Measurements from ENCODE around the gene PDAP1.

Gene PDAP1

DNA sequence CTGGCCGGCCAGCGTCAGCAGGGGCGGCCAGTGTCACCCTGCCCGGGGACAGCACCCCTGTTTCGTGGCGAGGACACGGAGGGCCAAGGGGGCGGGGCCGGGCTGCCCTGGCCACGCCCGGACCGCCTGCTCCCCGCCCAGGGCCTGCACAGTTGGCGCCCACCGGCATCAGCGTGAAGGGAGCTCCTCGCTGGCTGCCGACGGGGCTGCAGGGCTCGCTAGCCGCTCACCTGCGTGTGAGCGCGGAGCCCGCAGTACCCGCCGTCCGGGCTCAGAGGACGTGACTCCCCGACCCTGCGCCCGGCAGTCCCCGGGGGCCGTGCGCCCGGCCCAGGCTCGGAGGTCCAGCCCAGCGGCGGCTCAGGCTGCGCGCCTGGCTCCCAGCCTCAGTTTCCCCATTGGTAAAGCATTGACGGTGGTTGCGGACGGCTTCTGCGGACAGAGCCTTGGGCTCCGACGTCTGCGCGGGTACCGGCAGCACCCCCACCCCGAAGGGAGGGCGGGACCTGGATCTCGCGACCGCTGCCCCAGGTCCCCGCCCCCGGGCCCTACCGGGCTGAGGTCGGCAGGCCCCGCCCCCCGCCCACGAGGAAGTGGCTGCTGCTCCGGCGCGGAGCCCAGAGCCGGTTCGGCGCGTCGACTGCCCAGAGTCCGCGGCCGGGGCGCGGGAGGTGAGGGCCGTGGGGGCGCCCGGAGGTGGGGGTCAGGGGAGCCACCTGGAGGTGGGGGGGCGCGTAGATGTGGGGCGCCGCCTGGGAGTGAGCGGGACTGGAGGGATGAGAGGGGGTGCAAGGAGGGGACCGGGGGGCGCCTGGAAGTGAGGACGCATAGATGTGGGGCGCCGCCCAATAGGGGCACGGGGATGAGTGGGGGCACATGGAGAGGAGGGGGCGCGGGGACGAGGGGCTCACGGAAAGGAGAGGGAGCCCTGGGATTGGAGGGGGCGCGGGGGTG, 34.0 kb downstream of the PDAP1 start, which contains the start of gene ARPC1B:
TSS of gene ARPC1B (plus strand) at position 620 of the 954 bp plus-strand sequence. CDS start 10,985 bp downstream, outside the sequence.
- POLR2A ChIA-PET: interaction anchor here (0.6 kb wide), 1 partner anchor 34 kb away, joined by 4 read pairs; no protein-coding TSS in a partner anchor
- Histone ChIP-seq H3K4me1 (ENCODE audit: control extremely low read depth in 1 of 4, control insufficient read depth in 4 of 4, insufficient read depth in 4 of 4, low read length in 3 of 4) (peaks cover 3 to 58% (median 27%) of the 10 kb centered on the region in 4 experiments), H3K27me3 (replicated peaks in 2 of 5; ENCODE audit: control insufficient read depth in 4 of 5, insufficient read depth in 5 of 5, low read length in 4 of 5) (no peaks in the 10 kb centered on the region), H3K36me3 (ENCODE audit: control insufficient read depth in 4 of 4, insufficient read depth in 4 of 4, low read length in 3 of 4) (peaks cover 2 to 11% (median 6%) of the 10 kb centered on the region in 4 experiments), H3K27ac (ENCODE audit: insufficient read depth in 1 of 2, low read depth in 1 of 2, low read length in 2 of 2, poor library complexity in 1 of 2, severe bottlenecking in 2 of 2) (peak within 1 kb of the TSS in 1 of 2 experiments; percentile 79), H3K9me3 (ENCODE audit: control extremely low read depth in 1 of 5, control insufficient read depth in 4 of 5, insufficient read depth in 2 of 5, low read depth in 1 of 5, low read length in 4 of 5) (no peaks in the 10 kb centered on the region), H3K4me3 (ENCODE audit: control insufficient read depth in 1 of 7, extremely low read depth in 1 of 7, insufficient read depth in 4 of 7, low read depth in 2 of 7, low read length in 6 of 7) (peak within 1 kb of the TSS; percentile 75 to 95 (median 84))
- DNase-seq: peak; percentile 85 to 92 (median 90)
- 0% methylated on average over 58 of the region's 95 CpGs for WGBS (ENCODE audit: insufficient coverage)
- CTCF ChIA-PET: interaction anchor here (1.4 to 2.4 kb wide), 3 partner anchors 12 to 19 kb away, joined by 3 to 14 read pairs (median 14); no protein-coding TSS in a partner anchor

DNA sequence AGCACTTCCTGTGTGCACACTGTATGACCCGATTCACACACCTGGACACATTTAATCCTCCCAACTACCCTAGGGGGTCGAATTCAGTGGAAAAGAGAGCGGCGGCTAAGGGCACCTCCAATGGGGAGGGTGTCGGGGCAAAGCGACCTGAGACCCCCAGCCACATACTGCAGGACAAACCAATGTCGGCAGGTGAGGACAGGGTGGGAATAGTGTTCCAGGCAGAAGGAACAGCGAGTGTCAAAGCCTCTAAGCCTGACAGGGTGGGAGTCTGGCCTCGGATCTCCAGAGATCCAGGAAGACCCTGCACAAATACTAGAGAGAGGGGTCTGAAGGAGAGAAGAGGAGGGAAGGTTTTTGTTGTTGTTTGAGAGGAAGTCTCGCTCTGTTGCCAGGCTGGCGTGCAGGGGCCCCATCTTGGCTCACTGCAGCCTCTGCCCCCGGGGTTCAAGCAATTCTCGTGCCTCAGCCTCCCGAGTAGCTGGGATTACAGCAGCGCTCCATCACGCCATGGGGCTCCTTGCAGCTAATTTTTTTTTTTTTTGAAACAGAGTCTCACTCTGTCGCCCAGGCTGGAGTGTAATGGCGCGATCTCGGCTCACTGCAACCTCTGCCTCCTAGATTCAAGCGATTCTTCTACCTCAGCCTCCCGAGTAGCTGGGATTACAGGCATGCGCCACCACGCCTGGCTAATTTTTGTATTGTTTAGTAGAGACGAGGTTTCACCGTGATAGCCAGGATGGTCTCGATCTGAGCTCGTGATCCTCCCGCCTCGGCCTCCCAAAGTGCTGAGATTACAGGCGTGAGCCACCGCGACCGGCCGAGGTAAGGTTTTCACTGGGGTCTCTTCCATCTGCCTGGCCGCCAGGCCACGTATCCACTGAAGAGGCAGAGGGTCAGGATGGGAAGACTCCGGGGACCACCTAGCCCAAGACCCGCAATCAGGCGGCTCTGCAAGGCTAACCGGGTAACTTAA, 35.0 kb downstream of the PDAP1 start:
- CTCF ChIA-PET: interaction anchor here (1.7 to 2.4 kb wide), 3 partner anchors 9 to 13 kb away, joined by 5 to 14 read pairs (median 14); no protein-coding TSS in a partner anchor

GRCh38 chr7:99372275-99373090, 35.9 kb downstream of the PDAP1 start:
- CTCF ChIA-PET: interaction anchor here (1.6 to 2.4 kb wide), 4 partner anchors 10 to 36 kb away, joined by 4 to 14 read pairs (median 10); partner anchors contain the start of genes BUD31 and PDAP1
- H3K4me3 ChIP-seq (ENCODE audit: control insufficient read depth in 1 of 7, extremely low read depth in 1 of 7, insufficient read depth in 4 of 7, low read depth in 2 of 7, low read length in 6 of 7): no peak overlapping the region
- POLR2A ChIA-PET: no interaction called here

More for the DNA sequence above, 35.0 kb downstream of the PDAP1 start:
- Histone ChIP-seq H3K4me3 (ENCODE audit: control insufficient read depth in 1 of 7, extremely low read depth in 1 of 7, insufficient read depth in 4 of 7, low read depth in 2 of 7, low read length in 6 of 7) (peak overlapping the region; percentile 75 to 95 (median 84)), H3K4me1 (ENCODE audit: control extremely low read depth in 1 of 4, control insufficient read depth in 4 of 4, insufficient read depth in 4 of 4, low read length in 3 of 4) (peaks cover 3 to 53% (median 20%) of the 10 kb centered on the region in 4 experiments), H3K27me3 (replicated peaks in 2 of 5; ENCODE audit: control insufficient read depth in 4 of 5, insufficient read depth in 5 of 5, low read length in 4 of 5) (no peaks in the 10 kb centered on the region), H3K27ac (ENCODE audit: insufficient read depth in 1 of 2, low read depth in 1 of 2, low read length in 2 of 2, poor library complexity in 1 of 2, severe bottlenecking in 2 of 2) (no peak overlapping the region), H3K9me3 (ENCODE audit: control extremely low read depth in 1 of 5, control insufficient read depth in 4 of 5, insufficient read depth in 2 of 5, low read depth in 1 of 5, low read length in 4 of 5) (no peaks in the 10 kb centered on the region), H3K36me3 (ENCODE audit: control insufficient read depth in 4 of 4, insufficient read depth in 4 of 4, low read length in 3 of 4) (peaks cover 2 to 14% (median 8%) of the 10 kb centered on the region in 4 experiments)
- DNase-seq: no peak
- POLR2A ChIA-PET: no interaction called here
- WGBS (ENCODE audit: insufficient coverage): 86% methylated on average over 35 of the region's 41 CpGs

GRCh38 chr7:99371376-99371920, 36.9 kb downstream of the PDAP1 start:
- H3K4me3 ChIP-seq (ENCODE audit: control insufficient read depth in 1 of 7, extremely low read depth in 1 of 7, insufficient read depth in 4 of 7, low read depth in 2 of 7, low read length in 6 of 7): no peak overlapping the region
- peaks cover 3 to 37% (median 14%) of the 10 kb centered on the region in 4 experiments for H3K4me1 ChIP-seq (ENCODE audit: control extremely low read depth in 1 of 4, control insufficient read depth in 4 of 4, insufficient read depth in 4 of 4, low read length in 3 of 4)
- DNase-seq: no peak
- H3K27me3 ChIP-seq (replicated peaks in 2 of 5; ENCODE audit: control insufficient read depth in 4 of 5, insufficient read depth in 5 of 5, low read length in 4 of 5): no peaks in the 10 kb centered on the region
- CTCF ChIA-PET: interaction anchor here (1.3 to 1.7 kb wide), 3 partner anchors 11 to 37 kb away, joined by 4 to 5 read pairs (median 4); partner anchors contain the start of genes BUD31 and PDAP1
- H3K27ac ChIP-seq (ENCODE audit: insufficient read depth in 1 of 2, low read depth in 1 of 2, low read length in 2 of 2, poor library complexity in 1 of 2, severe bottlenecking in 2 of 2): no peak overlapping the region
- no peaks in the 10 kb centered on the region for H3K9me3 ChIP-seq (ENCODE audit: control extremely low read depth in 1 of 5, control insufficient read depth in 4 of 5, insufficient read depth in 2 of 5, low read depth in 1 of 5, low read length in 4 of 5)
- 98% methylated on average over 11 of the region's 11 CpGs for WGBS (ENCODE audit: insufficient coverage)
- POLR2A ChIA-PET: no interaction called here
- peaks cover 6 to 17% (median 9%) of the 10 kb centered on the region in 4 experiments for H3K36me3 ChIP-seq (ENCODE audit: control insufficient read depth in 4 of 4, insufficient read depth in 4 of 4, low read length in 3 of 4)

More at GRCh38 chr7:99372275-99373090, 35.9 kb downstream of the PDAP1 start:
- H3K27me3 ChIP-seq (replicated peaks in 2 of 5; ENCODE audit: control insufficient read depth in 4 of 5, insufficient read depth in 5 of 5, low read length in 4 of 5): no peaks in the 10 kb centered on the region
- H3K36me3 ChIP-seq (ENCODE audit: control insufficient read depth in 4 of 4, insufficient read depth in 4 of 4, low read length in 3 of 4): peaks cover 0 to 12% (median 5%) of the 10 kb centered on the region in 4 experiments
- 94% methylated on average over 19 of the region's 21 CpGs for WGBS (ENCODE audit: insufficient coverage)
- no peak overlapping the region for H3K27ac ChIP-seq (ENCODE audit: insufficient read depth in 1 of 2, low read depth in 1 of 2, low read length in 2 of 2, poor library complexity in 1 of 2, severe bottlenecking in 2 of 2)
- no peak for DNase-seq
- H3K9me3 ChIP-seq (ENCODE audit: control extremely low read depth in 1 of 5, control insufficient read depth in 4 of 5, insufficient read depth in 2 of 5, low read depth in 1 of 5, low read length in 4 of 5): no peaks in the 10 kb centered on the region
- H3K4me1 ChIP-seq (ENCODE audit: control extremely low read depth in 1 of 4, control insufficient read depth in 4 of 4, insufficient read depth in 4 of 4, low read length in 3 of 4): peaks cover 3 to 44% (median 15%) of the 10 kb centered on the region in 4 experiments

GRCh38 chr7:99369767-99370391, 38.5 kb downstream of the PDAP1 start:
- POLR2A ChIA-PET: interaction anchor here (0.6 kb wide), 2 partner anchors 24 to 203 kb away, joined by 4 to 5 read pairs; no protein-coding TSS in a partner anchor
- peaks cover 0 to 26% (median 9%) of the 10 kb centered on the region in 4 experiments for H3K4me1 ChIP-seq (ENCODE audit: control extremely low read depth in 1 of 4, control insufficient read depth in 4 of 4, insufficient read depth in 4 of 4, low read length in 3 of 4)
- H3K36me3 ChIP-seq (ENCODE audit: control insufficient read depth in 4 of 4, insufficient read depth in 4 of 4, low read length in 3 of 4): peaks cover 11 to 22% (median 19%) of the 10 kb centered on the region in 4 experiments
- H3K27me3 ChIP-seq (replicated peaks in 2 of 5; ENCODE audit: control insufficient read depth in 4 of 5, insufficient read depth in 5 of 5, low read length in 4 of 5): no peaks in the 10 kb centered on the region
- peak overlapping the region in 1 of 2 experiments; percentile 39 for H3K27ac ChIP-seq (ENCODE audit: insufficient read depth in 1 of 2, low read depth in 1 of 2, low read length in 2 of 2, poor library complexity in 1 of 2, severe bottlenecking in 2 of 2)
- H3K9me3 ChIP-seq (ENCODE audit: control extremely low read depth in 1 of 5, control insufficient read depth in 4 of 5, insufficient read depth in 2 of 5, low read depth in 1 of 5, low read length in 4 of 5): no peaks in the 10 kb centered on the region
- 58% methylated on average over 4 of the region's 9 CpGs for WGBS (ENCODE audit: insufficient coverage)
- H3K4me3 ChIP-seq (ENCODE audit: control insufficient read depth in 1 of 7, extremely low read depth in 1 of 7, insufficient read depth in 4 of 7, low read depth in 2 of 7, low read length in 6 of 7): peak overlapping the region in 1 of 7 experiments; percentile 25
- CTCF ChIA-PET: interaction anchor here (1.2 to 3.8 kb wide), 3 partner anchors 12 to 37 kb away, joined by 3 to 22 read pairs (median 4); no protein-coding TSS in a partner anchor
- no peak for DNase-seq

Measured in common myeloid progenitor, CD34-positive (primary cell).